Smooth muscle cell (in vitro differentiated cells): ENCODE measurements around the gene CADM2. TPM values are rescaled to one million over a fixed set of nuclear protein-coding genes. Genes with fewer than 3 reads are reported as not detected.

ENCODE experiments used
- DNase-seq: peaks from one replicate; lab custom pipeline; 2025; ENCODE audit not compliant: unreplicated experiment; lab: John Stamatoyannopoulos, UW
- H2AFZ ChIP-seq: fragments of 200-600 bp; sonication (generic); 2 replicates; pipeline ENCODE4 v1.6.0; 2016; ENCODE audit warnings: antibody characterized with exemption, low read depth, mild to moderate bottlenecking
- H3F3A ChIP-seq: fragments of 200-600 bp; sonication (generic); 2 replicates; pipeline ENCODE4 v1.6.0; 2017; ENCODE audit warnings: antibody characterized with exemption, low read depth
- H3K27ac ChIP-seq: fragments of 200-600 bp; sonication (generic); 2 replicates; pipeline ENCODE4 v1.5.1; 2016; ENCODE audit warnings: low read depth, mild to moderate bottlenecking
- H3K27me3 ChIP-seq: fragments of 200-600 bp; sonication (generic); 2 replicates; pipeline ENCODE4 v1.6.1; 2016; ENCODE audit warnings: low read depth, mild to moderate bottlenecking
- H3K36me3 ChIP-seq: fragments of 200-600 bp; sonication (generic); 2 replicates; pipeline ENCODE4 v1.5.1; 2016; ENCODE audit warnings: low read depth
- H3K4me1 ChIP-seq: fragments of 200-600 bp; sonication (generic); 2 replicates; pipeline ENCODE4 v1.5.1; 2016; ENCODE audit warnings: low read depth
- H3K4me2 ChIP-seq: fragments of 200-600 bp; sonication (generic); 2 replicates; pipeline ENCODE4 v1.6.0; 2016; ENCODE audit warnings: mild to moderate bottlenecking
- H3K4me3 ChIP-seq: fragments of 200-600 bp; sonication (generic); 2 replicates; pipeline ENCODE4 v1.5.1; 2016; ENCODE audit warnings: mild to moderate bottlenecking
- H3K79me2 ChIP-seq: fragments of 200-600 bp; sonication (generic); 2 replicates; pipeline ENCODE4 v1.6.0; 2016; ENCODE audit warnings: low read depth, mild to moderate bottlenecking
- H3K9ac ChIP-seq: fragments of 200-600 bp; sonication (generic); 2 replicates; pipeline ENCODE4 v1.6.0; 2016; ENCODE audit warnings: low read depth
- H3K9me3 ChIP-seq: fragments of 200-600 bp; sonication (generic); replicated peaks from 2 replicates; pipeline ENCODE4 v1.5.1; 2016; ENCODE audit warnings: low read depth
- H4K20me1 ChIP-seq: fragments of 200-600 bp; sonication (generic); 2 replicates; pipeline ENCODE4 v1.6.0; 2016; ENCODE audit warnings: low read depth
- CTCF ChIP-seq: fragments of 200-600 bp; sonication (generic); IDR thresholded peaks from 2 replicates; pipeline ENCODE4 v1.5.1; 2017; ENCODE audit warnings: borderline replicate concordance, mild to moderate bottlenecking, antibody characterized with exemption; ENCODE audit not compliant: insufficient read depth, poor library complexity, severe bottlenecking
- WGBS: methylation state at CpG from one replicate; pipeline ENCODE4 v1.1.7; 2016; ENCODE audit warnings: low lambda C conversion rate; 5-methylcytosine and 5-hydroxymethylcytosine counted together
- polyA plus RNA-seq: library from polyadenylated mRNA; unstranded; fragments of >200 nt; fragmentation: Nextera tagmentation; extraction: Ambion mirVana; gene quantifications from 2 replicates; pipeline ENCODE4 v1.2.1, GENCODE V29; 2016
- total RNA-seq: library from RNA; depleted of rRNA; stranded (reverse); fragments of >200 nt; gene quantifications from 2 replicates; pipeline ENCODE4 v1.2.3, GENCODE V29; 2014

CADM2 gene
- total and polyA plus RNA-seq, 2 experiments from 2014 or later: 0.13 TPM; not detected in 1

- Histone ChIP-seq H3F3A (no peaks in the 10 kb centered on the region), H3K9me3 (no peaks in the 10 kb centered on the region), H4K20me1 (no peaks in the 10 kb centered on the region), H3K4me3 (no peak overlapping the region), H3K9ac (no peak overlapping the region), H3K79me2 (no peaks in the 10 kb centered on the region), H3K27me3 (no peaks in the 10 kb centered on the region), H2AFZ (no peak overlapping the region), H3K36me3 (no peaks in the 10 kb centered on the region), H3K4me1 (no peaks in the 10 kb centered on the region), H3K4me2 (no peak overlapping the region), H3K27ac (no peak overlapping the region)
- DNase-seq: no peak
- no peak for TF ChIP-seq CTCF
- WGBS: 92% methylated on average over 2 of the region's 2 CpGs
Observed at GRCh38 chr3:85337895-85338294, 379.1 kb downstream of the CADM2 start.

GRCh38 chr3:85342915-85343314, 384.1 kb downstream of the CADM2 start:
- Histone ChIP-seq H4K20me1 (no peaks in the 10 kb centered on the region), H3K4me2 (no peak overlapping the region), H2AFZ (no peak overlapping the region), H3F3A (no peaks in the 10 kb centered on the region), H3K27ac (no peak overlapping the region), H3K4me3 (no peak overlapping the region), H3K9ac (no peak overlapping the region), H3K27me3 (no peaks in the 10 kb centered on the region), H3K4me1 (no peaks in the 10 kb centered on the region), H3K36me3 (no peaks in the 10 kb centered on the region), H3K79me2 (no peaks in the 10 kb centered on the region), H3K9me3 (no peaks in the 10 kb centered on the region)
- peak; percentile 23 for TF ChIP-seq CTCF
- 49% methylated on average over 3 of the region's 3 CpGs for WGBS
- no peak for DNase-seq

- Histone ChIP-seq H2AFZ (no peak overlapping the region), H3K9me3 (no peaks in the 10 kb centered on the region), H3F3A (no peaks in the 10 kb centered on the region), H3K4me1 (no peaks in the 10 kb centered on the region), H3K9ac (no peak overlapping the region), H3K79me2 (no peaks in the 10 kb centered on the region), H3K4me2 (no peak overlapping the region), H3K4me3 (no peak overlapping the region), H3K36me3 (no peaks in the 10 kb centered on the region), H4K20me1 (no peaks in the 10 kb centered on the region), H3K27me3 (no peaks in the 10 kb centered on the region), H3K27ac (no peak overlapping the region)
- DNase-seq: no peak
- TF ChIP-seq CTCF: no peak
- WGBS: 90% methylated on average over 4 of the region's 4 CpGs
Observed at GRCh38 chr3:85355572-85355971, 396.8 kb downstream of the CADM2 start.

GRCh38 chr3:85360742-85361387, 402.1 kb downstream of the CADM2 start:
- H3K27ac ChIP-seq: no peak overlapping the region
- no peak overlapping the region for H3K9ac ChIP-seq
- DNase-seq: no peak
- no peaks in the 10 kb centered on the region for H3K9me3 ChIP-seq
- H3K27me3 ChIP-seq: no peaks in the 10 kb centered on the region
- no peaks in the 10 kb centered on the region for H4K20me1 ChIP-seq
- H3K4me3 ChIP-seq: no peak overlapping the region
- no peak overlapping the region for H3K4me2 ChIP-seq
- no peaks in the 10 kb centered on the region for H3K36me3 ChIP-seq
- 39% methylated on average over 6 of the region's 6 CpGs for WGBS
- no peaks in the 10 kb centered on the region for H3F3A ChIP-seq
- no peaks in the 10 kb centered on the region for H3K4me1 ChIP-seq
- peak; percentile 46 for TF ChIP-seq CTCF
- H3K79me2 ChIP-seq: no peaks in the 10 kb centered on the region
- no peak overlapping the region for H2AFZ ChIP-seq
